Measurements from ENCODE around the gene KCTD8. TPM values are rescaled to one million over a fixed set of nuclear protein-coding genes. Genes with fewer than 3 reads are reported as not detected.

KCTD8 gene
- total RNA-seq, 1 experiment from 2014 or later = 0.16 TPM

DNA sequence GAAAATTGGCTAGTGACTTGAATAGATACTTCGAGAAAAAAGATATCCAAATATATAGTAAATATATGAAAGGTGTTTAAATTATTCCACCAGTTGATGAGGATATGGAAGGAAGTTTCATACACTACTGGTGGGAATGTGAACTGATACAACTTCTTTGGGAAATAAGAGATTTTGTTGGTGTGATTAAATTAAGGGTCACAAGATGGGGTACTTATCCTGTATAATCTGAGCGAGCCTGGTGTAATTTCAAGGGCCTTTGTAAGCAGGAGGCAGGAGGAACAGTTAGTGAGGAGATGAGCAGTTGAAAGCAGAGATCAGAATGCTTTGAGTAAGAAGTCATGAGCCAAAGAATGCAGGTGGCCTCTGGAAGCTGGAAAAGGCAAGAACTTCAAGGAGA is 192.2 kb downstream of the KCTD8 start:
- POLR2A ChIA-PET = no interaction called here
- intact Hi-C loops (cut with micrococcal nuclease) = no loop called here
- no peaks in the 10 kb centered on the region for H3K9me3 Mint-ChIP-seq (ENCODE audit: unreplicated experiment)
- H3K27ac Mint-ChIP-seq (ENCODE audit: low read depth, unreplicated experiment) = no peak overlapping the region
- H3K4me1 Mint-ChIP-seq (ENCODE audit: insufficient read depth, unreplicated experiment) = peaks cover 6% of the 10 kb centered on the region
- no peaks in the 10 kb centered on the region for H3K27me3 Mint-ChIP-seq (ENCODE audit: insufficient read depth, unreplicated experiment)
- CTCF ChIA-PET = interaction anchor here (0.6 to 1.8 kb wide), 2 partner anchors 192 to 302 kb away, joined by 6 read pairs; partner anchors contain the start of gene KCTD8
- peak; percentile 4 for DNase-seq (ENCODE audit: unreplicated experiment)
- no peaks in the 10 kb centered on the region for H3K36me3 Mint-ChIP-seq (ENCODE audit: insufficient read depth, unreplicated experiment)
- H3K4me3 Mint-ChIP-seq (ENCODE audit: unreplicated experiment) = no peak overlapping the region
- TF ChIP-seq, protein P1, sequence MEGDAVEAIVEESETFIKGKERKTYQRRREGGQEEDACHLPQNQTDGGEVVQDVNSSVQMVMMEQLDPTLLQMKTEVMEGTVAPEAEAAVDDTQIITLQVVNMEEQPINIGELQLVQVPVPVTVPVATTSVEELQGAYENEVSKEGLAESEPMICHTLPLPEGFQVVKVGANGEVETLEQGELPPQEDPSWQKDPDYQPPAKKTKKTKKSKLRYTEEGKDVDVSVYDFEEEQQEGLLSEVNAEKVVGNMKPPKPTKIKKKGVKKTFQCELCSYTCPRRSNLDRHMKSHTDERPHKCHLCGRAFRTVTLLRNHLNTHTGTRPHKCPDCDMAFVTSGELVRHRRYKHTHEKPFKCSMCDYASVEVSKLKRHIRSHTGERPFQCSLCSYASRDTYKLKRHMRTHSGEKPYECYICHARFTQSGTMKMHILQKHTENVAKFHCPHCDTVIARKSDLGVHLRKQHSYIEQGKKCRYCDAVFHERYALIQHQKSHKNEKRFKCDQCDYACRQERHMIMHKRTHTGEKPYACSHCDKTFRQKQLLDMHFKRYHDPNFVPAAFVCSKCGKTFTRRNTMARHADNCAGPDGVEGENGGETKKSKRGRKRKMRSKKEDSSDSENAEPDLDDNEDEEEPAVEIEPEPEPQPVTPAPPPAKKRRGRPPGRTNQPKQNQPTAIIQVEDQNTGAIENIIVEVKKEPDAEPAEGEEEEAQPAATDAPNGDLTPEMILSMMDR (IDR thresholded peaks at IDR 0.05; ENCODE audit: unreplicated experiment) = no peak
- BruUV-seq (replicated peaks) = no TSS peak

DNA sequence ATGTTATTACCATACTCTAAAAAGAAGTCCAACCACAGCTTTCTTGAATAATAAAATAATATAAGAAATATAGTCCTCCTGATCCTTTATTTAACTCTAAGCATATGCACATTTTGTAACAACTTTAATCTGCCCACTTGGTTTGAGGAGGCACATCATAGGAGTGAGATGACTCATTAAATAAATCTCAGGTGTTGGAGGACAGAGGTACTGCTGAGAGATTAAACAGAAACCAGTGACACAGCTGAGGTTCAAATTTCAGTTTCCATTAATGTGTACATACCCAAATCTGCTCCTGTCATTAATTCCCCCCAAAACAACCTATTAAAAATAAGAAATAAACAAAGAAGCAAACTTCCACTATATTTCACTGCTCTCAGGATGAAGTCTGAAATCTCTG is 211.0 kb downstream of the KCTD8 start:
- H3K4me3 Mint-ChIP-seq (ENCODE audit: unreplicated experiment) = no peak overlapping the region
- no peak overlapping the region for H3K27ac Mint-ChIP-seq (ENCODE audit: low read depth, unreplicated experiment)
- no peaks in the 10 kb centered on the region for H3K9me3 Mint-ChIP-seq (ENCODE audit: unreplicated experiment)
- intact Hi-C loops (cut with micrococcal nuclease) = no loop called here
- TF ChIP-seq, protein P1 (IDR thresholded peaks at IDR 0.05; ENCODE audit: unreplicated experiment) = no peak
- H3K4me1 Mint-ChIP-seq (ENCODE audit: insufficient read depth, unreplicated experiment) = no peaks in the 10 kb centered on the region
- no peaks in the 10 kb centered on the region for H3K27me3 Mint-ChIP-seq (ENCODE audit: insufficient read depth, unreplicated experiment)
- ChIA-PET POLR2A (no interaction called here), CTCF (no interaction called here)
- DNase-seq (ENCODE audit: unreplicated experiment) = peak; percentile 24
- BruUV-seq (replicated peaks) = no TSS peak
- no peaks in the 10 kb centered on the region for H3K36me3 Mint-ChIP-seq (ENCODE audit: insufficient read depth, unreplicated experiment)

DNA sequence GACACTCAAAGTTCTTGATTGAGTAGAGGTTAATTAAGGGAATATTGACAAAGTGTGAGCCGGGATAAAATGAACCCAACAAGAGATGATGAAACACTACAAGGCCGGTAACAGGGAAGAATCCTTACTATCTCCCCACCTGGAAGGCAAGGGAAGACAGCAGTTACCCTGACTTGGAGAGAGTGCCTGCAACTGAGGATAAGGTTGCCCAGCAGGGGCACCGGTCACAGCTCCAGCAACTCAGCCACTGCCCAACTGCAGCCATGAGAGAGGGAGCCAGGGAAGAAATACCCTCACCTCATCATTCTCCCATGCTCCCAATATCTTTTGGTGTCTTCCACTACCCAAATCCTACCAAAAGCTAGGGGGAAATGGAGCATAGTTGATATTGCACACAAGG is 212.7 kb downstream of the KCTD8 start:
- no peaks in the 10 kb centered on the region for H3K4me1 Mint-ChIP-seq (ENCODE audit: insufficient read depth, unreplicated experiment)
- no peak for DNase-seq (ENCODE audit: unreplicated experiment)
- ChIA-PET POLR2A (no interaction called here), CTCF (interaction anchor here (0.6 kb wide), 2 partner anchors 46 to 95 kb away, joined by 3 read pairs; no protein-coding TSS in a partner anchor)
- no TSS peak for BruUV-seq (replicated peaks)
- H3K27me3 Mint-ChIP-seq (ENCODE audit: insufficient read depth, unreplicated experiment) = no peaks in the 10 kb centered on the region
- H3K27ac Mint-ChIP-seq (ENCODE audit: low read depth, unreplicated experiment) = no peak overlapping the region
- H3K4me3 Mint-ChIP-seq (ENCODE audit: unreplicated experiment) = no peak overlapping the region
- H3K9me3 Mint-ChIP-seq (ENCODE audit: unreplicated experiment) = no peaks in the 10 kb centered on the region
- intact Hi-C loops (cut with micrococcal nuclease) = no loop called here
- no peaks in the 10 kb centered on the region for H3K36me3 Mint-ChIP-seq (ENCODE audit: insufficient read depth, unreplicated experiment)
- TF ChIP-seq, protein P1 (IDR thresholded peaks at IDR 0.05; ENCODE audit: unreplicated experiment) = no peak

DNA sequence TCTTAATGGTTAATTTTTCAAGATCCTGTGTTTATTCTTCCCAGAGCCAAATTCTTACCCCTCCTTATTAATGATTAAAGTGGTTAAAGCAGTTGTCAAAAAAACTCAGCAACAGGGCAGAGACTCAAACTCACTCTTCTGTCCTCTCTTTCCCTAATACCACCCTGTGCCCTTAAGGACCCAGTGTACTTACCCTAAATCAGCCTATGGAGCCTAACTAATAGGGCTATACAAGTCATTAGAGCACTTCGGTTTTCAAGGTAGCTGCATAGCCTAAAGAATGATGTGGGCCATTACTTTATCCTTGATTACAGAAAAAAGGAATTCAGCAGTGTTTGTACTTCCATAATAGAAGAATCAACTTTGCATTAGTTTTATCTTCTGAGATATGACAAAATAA is 216.3 kb downstream of the KCTD8 start:
- no peaks in the 10 kb centered on the region for H3K9me3 Mint-ChIP-seq (ENCODE audit: unreplicated experiment)
- ChIA-PET CTCF (no interaction called here), POLR2A (no interaction called here)
- no peak overlapping the region for H3K27ac Mint-ChIP-seq (ENCODE audit: low read depth, unreplicated experiment)
- no TSS peak for BruUV-seq (replicated peaks)
- intact Hi-C loops (cut with micrococcal nuclease) = no loop called here
- TF ChIP-seq, protein P1 (IDR thresholded peaks at IDR 0.05; ENCODE audit: unreplicated experiment) = no peak
- no peaks in the 10 kb centered on the region for H3K27me3 Mint-ChIP-seq (ENCODE audit: insufficient read depth, unreplicated experiment)
- no peaks in the 10 kb centered on the region for H3K4me1 Mint-ChIP-seq (ENCODE audit: insufficient read depth, unreplicated experiment)
- no peak for DNase-seq (ENCODE audit: unreplicated experiment)
- H3K36me3 Mint-ChIP-seq (ENCODE audit: insufficient read depth, unreplicated experiment) = no peaks in the 10 kb centered on the region
- no peak overlapping the region for H3K4me3 Mint-ChIP-seq (ENCODE audit: unreplicated experiment)

All from MCF 10A (cell line).